ENCODE data around the gene ATF4. TPM values are rescaled to one million over a fixed set of nuclear protein-coding genes. Genes with fewer than 3 reads are reported as not detected.

ATF4 gene
- total RNA-seq, 1 experiment from 2014 or later: 717 TPM

- no peaks in the 10 kb centered on the region for H3K36me3 Mint-ChIP-seq (ENCODE audit: insufficient read depth, unreplicated experiment)
- no peaks in the 10 kb centered on the region for H3K9me3 Mint-ChIP-seq (ENCODE audit: unreplicated experiment)
- peak; percentile 53 for DNase-seq (ENCODE audit: unreplicated experiment)
- intact Hi-C loops (cut with micrococcal nuclease): no loop called here
- no peak overlapping the region for H3K4me3 Mint-ChIP-seq (ENCODE audit: unreplicated experiment)
- ChIA-PET POLR2A (interaction anchor here (0.9 kb wide), 2 partner anchors 10 to 800 kb away, joined by 3 to 4 read pairs; no protein-coding TSS in a partner anchor), CTCF (interaction anchor here (0.5 to 26.5 kb wide), 4 partner anchors 9 to 484 kb away, joined by 3 to 471 read pairs (median 4); no protein-coding TSS in a partner anchor)
- TF ChIP-seq CTCF (IDR thresholded peaks at IDR 0.05; ENCODE audit: unreplicated experiment): no peak
- BruUV-seq (replicated peaks): no TSS peak
- peaks cover 45% of the 10 kb centered on the region for H3K27me3 Mint-ChIP-seq (ENCODE audit: insufficient read depth, unreplicated experiment)
- peaks cover 8% of the 10 kb centered on the region for H3K4me1 Mint-ChIP-seq (ENCODE audit: insufficient read depth, unreplicated experiment)
- no peak overlapping the region for H3K27ac Mint-ChIP-seq (ENCODE audit: low read depth, unreplicated experiment)
Measured at GRCh38 chr22:39546889-39547586, 26.7 kb downstream of the ATF4 start.

GRCh38 chr22:39547587-39547947, 27.2 kb downstream of the ATF4 start:
- peaks cover 8% of the 10 kb centered on the region for H3K4me1 Mint-ChIP-seq (ENCODE audit: insufficient read depth, unreplicated experiment)
- peaks cover 49% of the 10 kb centered on the region for H3K27me3 Mint-ChIP-seq (ENCODE audit: insufficient read depth, unreplicated experiment)
- ChIA-PET CTCF (interaction anchor here (0.7 to 26.5 kb wide), 2 partner anchors 37 to 484 kb away, joined by 3 to 471 read pairs; no protein-coding TSS in a partner anchor), POLR2A (interaction anchor here (0.9 kb wide), 2 partner anchors 11 to 799 kb away, joined by 3 to 4 read pairs; no protein-coding TSS in a partner anchor)
- no peaks in the 10 kb centered on the region for H3K36me3 Mint-ChIP-seq (ENCODE audit: insufficient read depth, unreplicated experiment)
- no peaks in the 10 kb centered on the region for H3K9me3 Mint-ChIP-seq (ENCODE audit: unreplicated experiment)
- no TSS peak for BruUV-seq (replicated peaks)
- DNase-seq (ENCODE audit: unreplicated experiment): no peak
- TF ChIP-seq CTCF (IDR thresholded peaks at IDR 0.05; ENCODE audit: unreplicated experiment): no peak
- no peak overlapping the region for H3K4me3 Mint-ChIP-seq (ENCODE audit: unreplicated experiment)
- intact Hi-C loops (cut with micrococcal nuclease): no loop called here
- no peak overlapping the region for H3K27ac Mint-ChIP-seq (ENCODE audit: low read depth, unreplicated experiment)

GRCh38 chr22:39553429-39553828, 33.1 kb downstream of the ATF4 start:
- Mint-ChIP-seq H3K4me1 (ENCODE audit: insufficient read depth, unreplicated experiment) (no peaks in the 10 kb centered on the region), H3K27me3 (ENCODE audit: insufficient read depth, unreplicated experiment) (peaks cover 59% of the 10 kb centered on the region), H3K4me3 (ENCODE audit: unreplicated experiment) (no peak overlapping the region), H3K27ac (ENCODE audit: low read depth, unreplicated experiment) (no peak overlapping the region), H3K36me3 (ENCODE audit: insufficient read depth, unreplicated experiment) (no peaks in the 10 kb centered on the region), H3K9me3 (ENCODE audit: unreplicated experiment) (no peaks in the 10 kb centered on the region)
- no peak for DNase-seq (ENCODE audit: unreplicated experiment)
- TF ChIP-seq CTCF (IDR thresholded peaks at IDR 0.05; ENCODE audit: unreplicated experiment): no peak
- ChIA-PET POLR2A (no interaction called here), CTCF (no interaction called here)
- intact Hi-C loops (cut with micrococcal nuclease): no loop called here
- no TSS peak for BruUV-seq (replicated peaks)

- peaks cover 59% of the 10 kb centered on the region for H3K27me3 Mint-ChIP-seq (ENCODE audit: insufficient read depth, unreplicated experiment)
- H3K4me3 Mint-ChIP-seq (ENCODE audit: unreplicated experiment): no peak overlapping the region
- no peak for DNase-seq (ENCODE audit: unreplicated experiment)
- H3K9me3 Mint-ChIP-seq (ENCODE audit: unreplicated experiment): no peaks in the 10 kb centered on the region
- POLR2A ChIA-PET: no interaction called here
- H3K4me1 Mint-ChIP-seq (ENCODE audit: insufficient read depth, unreplicated experiment): no peaks in the 10 kb centered on the region
- CTCF ChIA-PET: no interaction called here
- intact Hi-C loops (cut with micrococcal nuclease): no loop called here
- H3K27ac Mint-ChIP-seq (ENCODE audit: low read depth, unreplicated experiment): no peak overlapping the region
- H3K36me3 Mint-ChIP-seq (ENCODE audit: insufficient read depth, unreplicated experiment): no peaks in the 10 kb centered on the region
- no peak for TF ChIP-seq CTCF (IDR thresholded peaks at IDR 0.05; ENCODE audit: unreplicated experiment)
- BruUV-seq (replicated peaks): no TSS peak
Measured at GRCh38 chr22:39554151-39554550, 33.8 kb downstream of the ATF4 start.

Data from MCF 10A (cell line).